SU-DHL-6 (cell line): ENCODE results near the gene PRDX2.

ENCODE experiments used
- EZH2phosphoT487 ChIP-seq: fragments of 200-600 bp; sonication (generic), shearing (Covaris generic); conservative IDR thresholded peaks from 2 replicates; pipeline ENCODE4 v1.6.1; 2018; ENCODE audit warnings: mild to moderate bottlenecking, antibody characterized with exemption, low read length, moderate library complexity, mixed read lengths
- TF ChIP-seq, protein P1 (sequence below): fragments of 200-600 bp; sonication (generic); IDR thresholded peaks from one replicate; pipeline ENCODE4 v1.5.1; 2017; ENCODE audit warnings: antibody characterized with exemption, mild to moderate bottlenecking, low read length, moderate library complexity; ENCODE audit not compliant: insufficient read depth, poor library complexity, severe bottlenecking

DNA sequence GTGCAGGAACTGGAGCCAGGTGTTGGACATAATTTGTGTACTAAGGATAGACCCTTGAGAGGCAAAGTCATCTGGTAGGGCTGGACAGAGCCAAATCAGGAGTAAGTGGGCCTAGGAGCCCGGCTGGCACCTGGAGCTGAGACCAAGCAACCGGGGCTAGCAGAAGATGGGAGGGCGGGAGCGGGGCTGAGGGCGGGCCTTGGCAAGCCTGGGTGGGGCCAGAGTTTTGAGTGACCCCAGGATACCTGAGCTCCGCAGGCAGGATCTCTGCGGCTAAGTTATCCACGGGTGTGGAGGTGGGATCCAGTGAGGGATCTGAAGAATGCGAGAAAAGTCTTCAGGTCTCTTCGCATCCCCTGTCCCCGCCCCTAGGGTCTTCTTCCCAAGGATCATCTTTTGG, 34.5 kb downstream of the PRDX2 start:
- TF ChIP-seq, protein P1, sequence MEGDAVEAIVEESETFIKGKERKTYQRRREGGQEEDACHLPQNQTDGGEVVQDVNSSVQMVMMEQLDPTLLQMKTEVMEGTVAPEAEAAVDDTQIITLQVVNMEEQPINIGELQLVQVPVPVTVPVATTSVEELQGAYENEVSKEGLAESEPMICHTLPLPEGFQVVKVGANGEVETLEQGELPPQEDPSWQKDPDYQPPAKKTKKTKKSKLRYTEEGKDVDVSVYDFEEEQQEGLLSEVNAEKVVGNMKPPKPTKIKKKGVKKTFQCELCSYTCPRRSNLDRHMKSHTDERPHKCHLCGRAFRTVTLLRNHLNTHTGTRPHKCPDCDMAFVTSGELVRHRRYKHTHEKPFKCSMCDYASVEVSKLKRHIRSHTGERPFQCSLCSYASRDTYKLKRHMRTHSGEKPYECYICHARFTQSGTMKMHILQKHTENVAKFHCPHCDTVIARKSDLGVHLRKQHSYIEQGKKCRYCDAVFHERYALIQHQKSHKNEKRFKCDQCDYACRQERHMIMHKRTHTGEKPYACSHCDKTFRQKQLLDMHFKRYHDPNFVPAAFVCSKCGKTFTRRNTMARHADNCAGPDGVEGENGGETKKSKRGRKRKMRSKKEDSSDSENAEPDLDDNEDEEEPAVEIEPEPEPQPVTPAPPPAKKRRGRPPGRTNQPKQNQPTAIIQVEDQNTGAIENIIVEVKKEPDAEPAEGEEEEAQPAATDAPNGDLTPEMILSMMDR: no peak
- TF ChIP-seq EZH2phosphoT487: no peak
